HepG2 (cell line): ENCODE results near the gene NEMF. TPM values are rescaled to one million over a fixed set of nuclear protein-coding genes. Genes with fewer than 3 reads are reported as not detected.

Source experiments
- ARHGAP35 ChIP-seq: sonication (generic); formaldehyde crosslinking; IDR thresholded peaks from 2 replicates; pipeline ENCODE4 v1.9.0; 2022; ENCODE audit warnings: mild to moderate bottlenecking, inconsistent platforms, moderate library complexity, missing genetic modification reagents, borderline replicate concordance
- ARID4A ChIP-seq: sonication (generic); formaldehyde crosslinking; IDR thresholded peaks from 2 replicates; pipeline ENCODE4 v1.5.0; 2020; ENCODE audit warnings: mild to moderate bottlenecking, missing genetic modification reagents, borderline replicate concordance
- ARNT ChIP-seq: fragments of 450-650 bp; IDR thresholded peaks from 2 replicates; pipeline ENCODE4 v1.6.1; 2017
- CAMTA2 ChIP-seq: sonication (generic); formaldehyde crosslinking; IDR thresholded peaks from 2 replicates; pipeline ENCODE4 v1.4.0; 2020; ENCODE audit warnings: mild to moderate bottlenecking, missing genetic modification reagents, borderline replicate concordance
- DR1 ChIP-seq: sonication (generic); formaldehyde crosslinking; IDR thresholded peaks from 2 replicates; pipeline ENCODE4 v1.8.0; 2021; ENCODE audit warnings: mild to moderate bottlenecking, missing genetic modification reagents, inconsistent platforms
- FOXK1 ChIP-seq: sonication (generic); formaldehyde crosslinking; IDR thresholded peaks from 2 replicates; pipeline ENCODE4 v1.4.0; 2020; ENCODE audit warnings: low read depth, missing genetic modification reagents, borderline replicate concordance
- JDP2 ChIP-seq: sonication (generic); formaldehyde crosslinking; IDR thresholded peaks from 2 replicates; pipeline ENCODE4 v1.8.1; 2022; ENCODE audit warnings: missing genetic modification reagents, borderline replicate concordance
- PAF1 ChIP-seq: IDR thresholded peaks from 2 replicates; pipeline ENCODE4 v1.6.1; 2016; ENCODE audit warnings: missing genetic modification reagents, missing compliant biosample characterization
- RCOR2 ChIP-seq: IDR thresholded peaks from 2 replicates; pipeline ENCODE4 v1.6.1; 2016; ENCODE audit warnings: missing biosample characterization, missing genetic modification reagents
- SKIL ChIP-seq: sonication (generic); formaldehyde crosslinking; IDR thresholded peaks from 2 replicates; pipeline ENCODE4 v1.8.0; 2022; ENCODE audit warnings: missing genetic modification reagents, mild to moderate bottlenecking, moderate library complexity, borderline replicate concordance
- SMAD1 ChIP-seq: sonication (generic); formaldehyde crosslinking; IDR thresholded peaks from 2 replicates; pipeline ENCODE4 v1.4.0; 2020; ENCODE audit warnings: missing genetic modification reagents, low read depth, mild to moderate bottlenecking, borderline replicate concordance
- SNAPC4 ChIP-seq: sonication (generic); formaldehyde crosslinking; IDR thresholded peaks from 2 replicates; pipeline ENCODE4 v1.4.0; 2020; ENCODE audit warnings: mild to moderate bottlenecking, missing genetic modification reagents
- STAG1 ChIP-seq: sonication (generic); formaldehyde crosslinking; IDR thresholded peaks from 2 replicates; pipeline ENCODE4 v1.4.0; 2020; ENCODE audit warnings: missing genetic modification reagents
- TBP ChIP-seq: sonication (generic); formaldehyde crosslinking; IDR thresholded peaks from 2 replicates; pipeline ENCODE4 v1.5.0; 2020; ENCODE audit warnings: missing genetic modification reagents
- ZFP82 ChIP-seq: sonication (generic); formaldehyde crosslinking; IDR thresholded peaks from 2 replicates; pipeline ENCODE4 v1.5.1; 2020; ENCODE audit warnings: mild to moderate bottlenecking, missing genetic modification reagents, borderline replicate concordance
- ZMYM3 ChIP-seq: sonication (generic); formaldehyde crosslinking; IDR thresholded peaks from 2 replicates; pipeline ENCODE4 v1.5.1; 2020; ENCODE audit warnings: mild to moderate bottlenecking, missing genetic modification reagents
- ZNF34 ChIP-seq: sonication (generic); formaldehyde crosslinking; IDR thresholded peaks from 2 replicates; pipeline ENCODE4 v1.4.0; 2020; ENCODE audit warnings: mild to moderate bottlenecking, missing genetic modification reagents, borderline replicate concordance
- ZNF672 ChIP-seq: sonication (generic); formaldehyde crosslinking; IDR thresholded peaks from 2 replicates; pipeline ENCODE4 v1.8.1; 2022; ENCODE audit warnings: missing genetic modification reagents
- polyA plus RNA-seq, 8 experiments: library from polyadenylated mRNA; depleted of rRNA in 3 of 8; stranded (reverse) in 7 of 8; unstranded in 1 of 8; fragments of >200 nt; fragmentation: Illumina TruSeq in 4 of 8; extraction: Trizol in 4 of 8; gene quantifications; 2 replicates each; pipeline versions ENCODE4 v1.2.1 to v1.2.3, GENCODE V29; 2011 to 2016; ENCODE audit warnings: low read depth in 4 of 8, missing spikeins in 1 of 8, mixed read lengths in 1 of 8; ENCODE audit not compliant: insufficient read depth in 1 of 8
- total RNA-seq, 5 experiments: library from RNA; depleted of rRNA; stranded (reverse); fragments of >200 nt; fragmentation: Illumina TruSeq; extraction: Trizol; gene quantifications; 2 replicates each; pipeline ENCODE4 v1.2.3, GENCODE V29; 2016; ENCODE audit warnings: low read depth in 1 of 5
- TF ChIP-seq, protein P1 (sequence below): IDR thresholded peaks from 2 replicates; pipeline ENCODE4 v1.6.1; 2018; ENCODE audit warnings: missing genetic modification reagents, mild to moderate bottlenecking, missing compliant biosample characterization

NEMF gene
- total and polyA plus RNA-seq, 2 of the 13 experiments (the other 11 are each of a cell fraction or from before 2014, with no cell fraction given) = 21.3 to 57.9 TPM

DNA sequence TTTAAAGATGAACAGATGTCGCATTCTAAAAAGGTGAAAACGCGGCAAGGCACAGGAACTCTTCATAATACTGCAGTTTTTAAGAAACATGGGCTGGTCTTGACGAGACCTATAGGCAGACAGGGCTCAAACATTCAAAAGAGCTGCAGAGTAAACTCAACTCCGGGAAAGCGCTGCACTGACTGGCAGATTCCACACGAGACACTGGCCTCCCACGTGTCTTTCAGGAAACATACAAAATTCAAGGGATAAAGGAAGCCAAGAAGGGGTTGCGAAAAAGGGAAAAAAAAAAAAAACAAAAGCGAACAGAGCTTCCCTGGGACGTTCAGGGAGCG lies 39.7 kb upstream of the NEMF start (continued):
- TF ChIP-seq ZFP82 (peak; percentile 61; the same call in 1 of the 2 replicates), ARNT (no peak), STAG1 (no peak), ZMYM3 (CRISPR knock-in tag) (no peak), FOXK1 (0 out of 2 replicates have a peak, but pooled peaks have one; percentile 8), SMAD1 (CRISPR knock-in tag) (no peak), ZNF34 (CRISPR knock-in tag) (no peak), CAMTA2 (CRISPR knock-in tag) (no peak), PAF1 (CRISPR knock-in tag) (no peak), ZNF672 (CRISPR knock-in tag) (no peak), ARHGAP35 (CRISPR knock-in tag) (no peak), ARID4A (peak; percentile 7; the same call in 1 of the 2 replicates), SNAPC4 (no peak; the same call in 1 of the 2 replicates), DR1 (CRISPR knock-in tag) (no peak), SKIL (CRISPR knock-in tag) (no peak), RCOR2 (CRISPR knock-in tag) (no peak), TBP (CRISPR knock-in tag) (no peak), JDP2 (CRISPR knock-in tag) (no peak)
- TF ChIP-seq, protein P1, sequence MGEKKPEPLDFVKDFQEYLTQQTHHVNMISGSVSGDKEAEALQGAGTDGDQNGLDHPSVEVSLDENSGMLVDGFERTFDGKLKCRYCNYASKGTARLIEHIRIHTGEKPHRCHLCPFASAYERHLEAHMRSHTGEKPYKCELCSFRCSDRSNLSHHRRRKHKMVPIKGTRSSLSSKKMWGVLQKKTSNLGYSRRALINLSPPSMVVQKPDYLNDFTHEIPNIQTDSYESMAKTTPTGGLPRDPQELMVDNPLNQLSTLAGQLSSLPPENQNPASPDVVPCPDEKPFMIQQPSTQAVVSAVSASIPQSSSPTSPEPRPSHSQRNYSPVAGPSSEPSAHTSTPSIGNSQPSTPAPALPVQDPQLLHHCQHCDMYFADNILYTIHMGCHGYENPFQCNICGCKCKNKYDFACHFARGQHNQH (CRISPR knock-in tag) = 0 out of 2 replicates have a peak, but pooled peaks have one; percentile 3
